ENCODE measurements around the gene COL1A2. TPM values are rescaled to one million over a fixed set of nuclear protein-coding genes. Genes with fewer than 3 reads are reported as not detected.

Gene COL1A2
- polyA plus RNA-seq, 1 experiment, result 4,815 TPM

GRCh38 chr7:94382746-94383145, 11.9 kb upstream of the COL1A2 start:
- Histone ChIP-seq H3K27ac (ENCODE audit: low read depth, low read length) (no peak overlapping the region), H3K4me3 (ENCODE audit: low read depth, low read length) (no peak overlapping the region), H3K9me3 (ENCODE audit: control insufficient read depth, insufficient read depth, low read length) (no peaks in the 10 kb centered on the region), H3K27me3 (ENCODE audit: control insufficient read depth, insufficient read depth, low read length) (no peaks in the 10 kb centered on the region)
- DNase-seq (ENCODE audit: low read depth, low spot score), result no peak
- TF ChIP-seq CTCF (IDR thresholded peaks at IDR 0.05; ENCODE audit: low read depth, low read length), result no peak
- ChIA-PET POLR2A (interaction anchor here (1.3 kb wide), 1 partner anchor 12 kb away, joined by 5 read pairs; the partner anchor contains the start of gene COL1A2), CTCF (interaction anchor here (1.5 kb wide), 1 partner anchor 13 kb away, joined by 5 read pairs; no protein-coding TSS in a partner anchor)

- no peak for TF ChIP-seq CTCF (IDR thresholded peaks at IDR 0.05; ENCODE audit: low read depth, low read length)
- no peak overlapping the region for H3K4me3 ChIP-seq (ENCODE audit: low read depth, low read length)
- DNase-seq (ENCODE audit: low read depth, low spot score), result no peak
- no peaks in the 10 kb centered on the region for H3K27me3 ChIP-seq (ENCODE audit: control insufficient read depth, insufficient read depth, low read length)
- H3K27ac ChIP-seq (ENCODE audit: low read depth, low read length), result no peak overlapping the region
- ChIA-PET CTCF (interaction anchor here (2.3 kb wide), 1 partner anchor 95 kb away, joined by 6 read pairs; no protein-coding TSS in a partner anchor), POLR2A (no interaction called here)
- no peaks in the 10 kb centered on the region for H3K9me3 ChIP-seq (ENCODE audit: control insufficient read depth, insufficient read depth, low read length)
Observed at GRCh38 chr7:94384315-94384714, 10.4 kb upstream of the COL1A2 start.

GRCh38 chr7:94386416-94386815, 8.3 kb upstream of the COL1A2 start:
- ChIA-PET POLR2A (interaction anchor here (2.0 kb wide), 1 partner anchor 8 kb away, joined by 5 read pairs; the partner anchor contains the start of gene COL1A2), CTCF (interaction anchor here (0.6 to 6.2 kb wide), 5 partner anchors 9 to 97 kb away, joined by 4 to 38 read pairs (median 6); no protein-coding TSS in a partner anchor)
- no peak overlapping the region for H3K4me3 ChIP-seq (ENCODE audit: low read depth, low read length)
- TF ChIP-seq CTCF (IDR thresholded peaks at IDR 0.05; ENCODE audit: low read depth, low read length), result no peak
- DNase-seq (ENCODE audit: low read depth, low spot score), result no peak
- H3K9me3 ChIP-seq (ENCODE audit: control insufficient read depth, insufficient read depth, low read length), result no peaks in the 10 kb centered on the region
- no peaks in the 10 kb centered on the region for H3K27me3 ChIP-seq (ENCODE audit: control insufficient read depth, insufficient read depth, low read length)
- no peak overlapping the region for H3K27ac ChIP-seq (ENCODE audit: low read depth, low read length)

GRCh38 chr7:94388540-94388939, 6.2 kb upstream of the COL1A2 start:
- no peak overlapping the region for H3K27ac ChIP-seq (ENCODE audit: low read depth, low read length)
- no peaks in the 10 kb centered on the region for H3K27me3 ChIP-seq (ENCODE audit: control insufficient read depth, insufficient read depth, low read length)
- no peak for DNase-seq (ENCODE audit: low read depth, low spot score)
- H3K9me3 ChIP-seq (ENCODE audit: control insufficient read depth, insufficient read depth, low read length), result no peaks in the 10 kb centered on the region
- no peak overlapping the region for H3K4me3 ChIP-seq (ENCODE audit: low read depth, low read length)
- ChIA-PET CTCF (interaction anchor here (1.1 to 6.2 kb wide), 4 partner anchors 48 to 100 kb away, joined by 4 to 38 read pairs (median 6); no protein-coding TSS in a partner anchor), POLR2A (interaction anchor here (0.7 to 2.3 kb wide), 4 partner anchors 13 to 88 kb away, joined by 3 to 8 read pairs (median 3); no protein-coding TSS in a partner anchor)
- no peak for TF ChIP-seq CTCF (IDR thresholded peaks at IDR 0.05; ENCODE audit: low read depth, low read length)

GRCh38 chr7:94389381-94389780, 5.3 kb upstream of the COL1A2 start:
- Histone ChIP-seq H3K4me3 (ENCODE audit: low read depth, low read length) (no peak overlapping the region), H3K27ac (ENCODE audit: low read depth, low read length) (peak overlapping the region; percentile 53), H3K9me3 (ENCODE audit: control insufficient read depth, insufficient read depth, low read length) (no peaks in the 10 kb centered on the region), H3K27me3 (ENCODE audit: control insufficient read depth, insufficient read depth, low read length) (no peaks in the 10 kb centered on the region)
- CTCF ChIA-PET, result interaction anchor here (0.8 to 6.2 kb wide), 4 partner anchors 47 to 101 kb away, joined by 3 to 38 read pairs (median 5); no protein-coding TSS in a partner anchor
- POLR2A ChIA-PET, result interaction anchor here (0.7 to 2.3 kb wide), 5 partner anchors 13 to 92 kb away, joined by 3 to 8 read pairs (median 3); no protein-coding TSS in a partner anchor
- DNase-seq (ENCODE audit: low read depth, low spot score), result no peak
- no peak for TF ChIP-seq CTCF (IDR thresholded peaks at IDR 0.05; ENCODE audit: low read depth, low read length)

All from AG04450 (cell line).